MCF 10A (cell line): Measurements from ENCODE around the gene PTBP1. TPM values are rescaled to one million over a fixed set of nuclear protein-coding genes. Genes with fewer than 3 reads are reported as not detected.
A peak's percentile ranks its signal among the peaks of the same experiment; 100 is the strongest.

Experiments used
- BruUV-seq: library from RNA; stranded (reverse); fragments of 400-500 nt; replicated peaks from 2 replicates; lab custom pipeline; 2021; lab: Mats Ljungman, UMichigan
- CTCF ChIA-PET: fragments of 300-600 bp; sonication (Branson Sonifier 250); formaldehyde crosslinking; extraction: SDS; loops from one replicate; lab custom pipeline; 2021; ENCODE audit warnings: antibody characterized with exemption, inconsistent platforms; lab: Yijun Ruan, JAX
- POLR2A ChIA-PET: fragments of 300-600, 350-650 bp; sonication (Branson Sonifier 250); formaldehyde crosslinking; extraction: SDS; loops from one replicate; lab custom pipeline; 2020; ENCODE audit warnings: antibody characterized with exemption, inconsistent platforms; lab: Yijun Ruan, JAX
- DNase-seq: peaks from one replicate; pipeline ENCODE4 v3.0.0-alpha.2; 2018; ENCODE audit not compliant: unreplicated experiment
- H3K27ac Mint-ChIP-seq: one replicate; pipeline ENCODE4 v1.8.0; 2022; ENCODE audit warnings: mild to moderate bottlenecking, low read depth, mixed read lengths; ENCODE audit not compliant: unreplicated experiment
- H3K27me3 Mint-ChIP-seq: one replicate; pipeline ENCODE4 v1.8.0; 2022; ENCODE audit warnings: mixed read lengths; ENCODE audit not compliant: insufficient read depth, unreplicated experiment
- H3K36me3 Mint-ChIP-seq: one replicate; pipeline ENCODE4 v1.8.0; 2022; ENCODE audit warnings: mild to moderate bottlenecking, moderate library complexity, mixed read lengths; ENCODE audit not compliant: insufficient read depth, unreplicated experiment
- H3K4me1 Mint-ChIP-seq: one replicate; pipeline ENCODE4 v1.8.0; 2022; ENCODE audit warnings: mixed read lengths; ENCODE audit not compliant: insufficient read depth, unreplicated experiment
- H3K4me3 Mint-ChIP-seq: one replicate; pipeline ENCODE4 v1.8.0; 2022; ENCODE audit warnings: mild to moderate bottlenecking, moderate library complexity, mixed read lengths; ENCODE audit not compliant: unreplicated experiment
- H3K9me3 Mint-ChIP-seq: one replicate; pipeline ENCODE4 v1.8.0; 2022; ENCODE audit warnings: mixed read lengths; ENCODE audit not compliant: unreplicated experiment
- intact Hi-C: fragments of 100-400 bp; cut with micrococcal nuclease; formaldehyde crosslinking; loops from 2 replicates; pipeline ENCODE4 v1.14.1; 2022
- total RNA-seq: library from RNA; stranded (reverse); gene quantifications from 2 replicates; pipeline ENCODE4 v1.2.3, GENCODE V29; 2022
- TF ChIP-seq, protein P1 (sequence below): fragments of 200-600 bp; IDR thresholded peaks from one replicate; pipeline ENCODE4 v1.8.0; 2022; ENCODE audit warnings: antibody characterized with exemption, mild to moderate bottlenecking; ENCODE audit not compliant: unreplicated experiment

Gene PTBP1
- total RNA-seq, 1 experiment from 2014 or later: 431 TPM

- peak; percentile 99 for DNase-seq
- peak overlapping the region; percentile 69 for H3K4me3 Mint-ChIP-seq
- intact Hi-C loops: no loop called here
- H3K9me3 Mint-ChIP-seq: no peaks in the 10 kb centered on the region
- ChIA-PET CTCF (interaction anchor here (0.6 to 1.3 kb wide), 6 partner anchors 9 to 282 kb away, joined by 3 to 8 read pairs (median 4); no protein-coding TSS in a partner anchor), POLR2A (interaction anchor here (0.6 to 1.9 kb wide), 9 partner anchors 9 to 243 kb away, joined by 3 to 13 read pairs (median 4); partner anchors contain the start of genes PTBP1, RNU6-2 and WDR18)
- H3K27me3 Mint-ChIP-seq: no peaks in the 10 kb centered on the region
- H3K27ac Mint-ChIP-seq: peak overlapping the region; percentile 96
- peaks cover 16% of the 10 kb centered on the region for H3K36me3 Mint-ChIP-seq
- TF ChIP-seq, protein P1, sequence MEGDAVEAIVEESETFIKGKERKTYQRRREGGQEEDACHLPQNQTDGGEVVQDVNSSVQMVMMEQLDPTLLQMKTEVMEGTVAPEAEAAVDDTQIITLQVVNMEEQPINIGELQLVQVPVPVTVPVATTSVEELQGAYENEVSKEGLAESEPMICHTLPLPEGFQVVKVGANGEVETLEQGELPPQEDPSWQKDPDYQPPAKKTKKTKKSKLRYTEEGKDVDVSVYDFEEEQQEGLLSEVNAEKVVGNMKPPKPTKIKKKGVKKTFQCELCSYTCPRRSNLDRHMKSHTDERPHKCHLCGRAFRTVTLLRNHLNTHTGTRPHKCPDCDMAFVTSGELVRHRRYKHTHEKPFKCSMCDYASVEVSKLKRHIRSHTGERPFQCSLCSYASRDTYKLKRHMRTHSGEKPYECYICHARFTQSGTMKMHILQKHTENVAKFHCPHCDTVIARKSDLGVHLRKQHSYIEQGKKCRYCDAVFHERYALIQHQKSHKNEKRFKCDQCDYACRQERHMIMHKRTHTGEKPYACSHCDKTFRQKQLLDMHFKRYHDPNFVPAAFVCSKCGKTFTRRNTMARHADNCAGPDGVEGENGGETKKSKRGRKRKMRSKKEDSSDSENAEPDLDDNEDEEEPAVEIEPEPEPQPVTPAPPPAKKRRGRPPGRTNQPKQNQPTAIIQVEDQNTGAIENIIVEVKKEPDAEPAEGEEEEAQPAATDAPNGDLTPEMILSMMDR: no peak
- BruUV-seq: TSS peak; percentile 39
- peaks cover 8% of the 10 kb centered on the region for H3K4me1 Mint-ChIP-seq
Observed at GRCh38 chr19:778910-779653, 18.2 kb upstream of the PTBP1 start.

GRCh38 chr19:780935-781334 is 16.3 kb upstream of the PTBP1 start:
- no TSS peak for BruUV-seq
- H3K4me3 Mint-ChIP-seq: no peak overlapping the region
- H3K4me1 Mint-ChIP-seq: peaks cover 8% of the 10 kb centered on the region
- no peak overlapping the region for H3K27ac Mint-ChIP-seq
- POLR2A ChIA-PET: interaction anchor here (1.8 kb wide), 1 partner anchor 18 kb away, joined by 6 read pairs; no protein-coding TSS in a partner anchor
- H3K27me3 Mint-ChIP-seq: no peaks in the 10 kb centered on the region
- no peak for DNase-seq
- no peaks in the 10 kb centered on the region for H3K9me3 Mint-ChIP-seq
- CTCF ChIA-PET: interaction anchor here (0.7 kb wide), 1 partner anchor 216 kb away, joined by 4 read pairs; no protein-coding TSS in a partner anchor
- TF ChIP-seq, protein P1: no peak
- intact Hi-C loops: no loop called here
- H3K36me3 Mint-ChIP-seq: peaks cover 16% of the 10 kb centered on the region

GRCh38 chr19:781800-782184 is 15.5 kb upstream of the PTBP1 start:
- peak overlapping the region; percentile 79 for H3K27ac Mint-ChIP-seq
- intact Hi-C loops: loop anchor here (1.0 kb wide), 1 partner anchor 16 kb away; the partner anchor contains the start of gene PTBP1
- no peak for DNase-seq
- no peaks in the 10 kb centered on the region for H3K27me3 Mint-ChIP-seq
- BruUV-seq: no TSS peak
- ChIA-PET CTCF (interaction anchor here (0.5 to 0.7 kb wide), 3 partner anchors 57 to 236 kb away, joined by 3 to 6 read pairs (median 4); no protein-coding TSS in a partner anchor), POLR2A (interaction anchor here (0.9 to 3.4 kb wide), 3 partner anchors 15 to 29 kb away, joined by 3 to 16 read pairs (median 6); partner anchors contain the start of gene PTBP1)
- H3K9me3 Mint-ChIP-seq: no peaks in the 10 kb centered on the region
- H3K4me3 Mint-ChIP-seq: peak overlapping the region; percentile 69
- peaks cover 16% of the 10 kb centered on the region for H3K36me3 Mint-ChIP-seq
- TF ChIP-seq, protein P1: no peak
- peaks cover 8% of the 10 kb centered on the region for H3K4me1 Mint-ChIP-seq
